Measurements from ENCODE around the gene CDC25B. TPM values are rescaled to one million over a fixed set of nuclear protein-coding genes. Genes with fewer than 3 reads are reported as not detected.

The CDC25B gene
- total RNA-seq, 3 donors from 2014 or later (not counting 1 experiment from before 2014, with no cell fraction given): 123 to 147 (median 143) TPM

DNA sequence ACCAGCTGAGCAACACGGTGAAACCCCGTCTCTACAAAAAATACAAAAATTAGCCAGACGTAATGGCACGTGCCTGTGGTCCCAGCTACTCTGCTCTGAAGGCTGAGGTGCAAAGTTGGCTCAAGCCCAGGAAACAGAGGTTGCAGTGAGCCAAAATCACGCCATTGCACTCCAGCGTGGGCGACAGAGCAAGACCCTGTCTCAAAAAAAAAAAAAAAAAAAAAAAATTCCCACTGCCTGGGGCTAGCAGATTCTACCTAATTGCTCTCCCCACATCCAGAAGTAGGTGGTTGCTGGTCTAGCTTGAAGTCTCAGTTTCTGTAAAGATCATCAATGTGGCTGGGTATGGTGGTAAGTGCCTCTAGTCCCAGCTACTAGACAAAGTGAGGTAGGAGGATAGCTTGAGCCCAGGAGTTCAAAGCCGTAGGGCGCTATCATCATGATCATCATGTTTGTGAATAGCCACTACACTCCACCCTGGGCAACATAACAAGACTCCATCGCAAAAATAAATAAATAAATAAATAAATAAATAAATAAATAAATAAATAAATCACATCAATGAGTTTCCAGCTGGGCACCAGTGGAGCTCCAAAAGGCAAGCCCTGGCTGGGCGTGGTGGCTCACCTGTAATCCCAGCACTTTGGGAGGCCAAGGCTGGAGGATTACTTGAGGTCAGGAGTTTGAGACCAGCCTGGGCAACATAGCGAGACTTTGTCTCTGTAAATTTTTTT lies 17.9 kb downstream of the CDC25B start:
- Mint-ChIP-seq H3K36me3 (no peaks in the 10 kb centered on the region), H3K9me3 (no peaks in the 10 kb centered on the region), H3K4me1 (peaks cover 67 to 82% of the 10 kb centered on the region in 2 donors), H3K27me3 (ENCODE audit: low read depth in 2 of 2) (no peaks in the 10 kb centered on the region), H3K27ac (peak overlapping the region; percentile 95 to 99), H3K4me3 (no peak overlapping the region)
- DNase-seq (peak in 1 of 2 donors; percentile 74), ATAC-seq (no peak)
- peak overlapping the region; percentile 42 for H3K27ac ChIP-seq (ENCODE audit: low read length)
- H3K9me3 ChIP-seq (ENCODE audit: control insufficient read depth, insufficient read depth, low read length): no peaks in the 10 kb centered on the region
- no peak overlapping the region for H3K4me3 ChIP-seq (ENCODE audit: low read length)
- peaks cover 96% of the 10 kb centered on the region for H3K4me1 ChIP-seq (ENCODE audit: control insufficient read depth, insufficient read depth, low read length)
- TF ChIP-seq, protein P1, sequence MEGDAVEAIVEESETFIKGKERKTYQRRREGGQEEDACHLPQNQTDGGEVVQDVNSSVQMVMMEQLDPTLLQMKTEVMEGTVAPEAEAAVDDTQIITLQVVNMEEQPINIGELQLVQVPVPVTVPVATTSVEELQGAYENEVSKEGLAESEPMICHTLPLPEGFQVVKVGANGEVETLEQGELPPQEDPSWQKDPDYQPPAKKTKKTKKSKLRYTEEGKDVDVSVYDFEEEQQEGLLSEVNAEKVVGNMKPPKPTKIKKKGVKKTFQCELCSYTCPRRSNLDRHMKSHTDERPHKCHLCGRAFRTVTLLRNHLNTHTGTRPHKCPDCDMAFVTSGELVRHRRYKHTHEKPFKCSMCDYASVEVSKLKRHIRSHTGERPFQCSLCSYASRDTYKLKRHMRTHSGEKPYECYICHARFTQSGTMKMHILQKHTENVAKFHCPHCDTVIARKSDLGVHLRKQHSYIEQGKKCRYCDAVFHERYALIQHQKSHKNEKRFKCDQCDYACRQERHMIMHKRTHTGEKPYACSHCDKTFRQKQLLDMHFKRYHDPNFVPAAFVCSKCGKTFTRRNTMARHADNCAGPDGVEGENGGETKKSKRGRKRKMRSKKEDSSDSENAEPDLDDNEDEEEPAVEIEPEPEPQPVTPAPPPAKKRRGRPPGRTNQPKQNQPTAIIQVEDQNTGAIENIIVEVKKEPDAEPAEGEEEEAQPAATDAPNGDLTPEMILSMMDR (IDR thresholded peaks at IDR 0.05): no peak
- no peaks in the 10 kb centered on the region for H3K27me3 ChIP-seq (ENCODE audit: control insufficient read depth, insufficient read depth, low read length)
- WGBS (ENCODE audit: insufficient coverage): 59% methylated on average over 7 of the region's 12 CpGs
- no peaks in the 10 kb centered on the region for H3K36me3 ChIP-seq (ENCODE audit: control insufficient read depth, insufficient read depth, low read length)
- intact Hi-C loops (cut with micrococcal nuclease): no loop called here

DNA sequence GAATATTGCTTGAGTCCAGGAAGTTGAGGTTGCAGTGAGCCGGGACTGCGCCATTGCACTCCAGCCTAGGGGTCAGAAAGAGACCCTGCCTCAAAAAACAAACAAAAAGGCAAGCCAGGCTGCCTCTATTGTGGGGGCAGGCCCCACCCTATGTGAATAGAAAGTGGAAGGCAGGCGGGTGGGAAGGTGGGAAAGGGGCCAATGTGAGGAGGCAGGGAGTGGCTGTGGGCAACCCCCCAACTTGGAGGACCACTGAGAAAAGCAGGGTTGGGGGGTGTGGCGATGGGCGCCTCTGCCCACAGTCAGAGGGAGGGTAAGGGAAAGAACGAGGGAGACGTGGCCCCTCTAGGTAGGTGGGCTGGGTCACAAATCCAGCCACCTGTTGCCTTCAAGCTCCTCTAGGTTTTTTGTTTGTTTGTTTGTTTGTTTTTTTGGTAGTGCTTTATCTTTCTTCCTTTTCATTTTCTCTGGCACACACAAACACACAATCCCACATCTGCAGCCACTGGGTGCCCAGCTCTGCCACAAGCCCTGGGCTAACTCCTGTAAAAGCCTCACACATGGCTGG lies 18.9 kb downstream of the CDC25B start:
- H3K4me3 Mint-ChIP-seq: peak overlapping the region; percentile 86
- Histone ChIP-seq H3K4me1 (ENCODE audit: control insufficient read depth, insufficient read depth, low read length) (peaks cover 100% of the 10 kb centered on the region), H3K27me3 (ENCODE audit: control insufficient read depth, insufficient read depth, low read length) (no peaks in the 10 kb centered on the region), H3K36me3 (ENCODE audit: control insufficient read depth, insufficient read depth, low read length) (no peaks in the 10 kb centered on the region), H3K27ac (ENCODE audit: low read length) (peak overlapping the region; percentile 54), H3K9me3 (ENCODE audit: control insufficient read depth, insufficient read depth, low read length) (no peaks in the 10 kb centered on the region), H3K4me3 (ENCODE audit: low read length) (no peak overlapping the region)
- TF ChIP-seq, protein P1 (IDR thresholded peaks at IDR 0.05): no peak
- no peaks in the 10 kb centered on the region for H3K9me3 Mint-ChIP-seq
- intact Hi-C loops (cut with micrococcal nuclease): no loop called here
- no peaks in the 10 kb centered on the region for H3K36me3 Mint-ChIP-seq
- H3K4me1 Mint-ChIP-seq: peaks cover 67 to 91% of the 10 kb centered on the region in 2 donors
- ATAC-seq (no peak), DNase-seq (peak in 1 of 2 donors; percentile 11)
- H3K27me3 Mint-ChIP-seq (ENCODE audit: low read depth in 2 of 2): no peaks in the 10 kb centered on the region
- H3K27ac Mint-ChIP-seq: peak overlapping the region; percentile 83 to 90
- WGBS (ENCODE audit: insufficient coverage): 71% methylated on average over 7 of the region's 7 CpGs

GRCh38 chr20:3815703-3816315 lies 19.7 kb downstream of the CDC25B start:
- Mint-ChIP-seq H3K9me3 (no peaks in the 10 kb centered on the region), H3K36me3 (no peaks in the 10 kb centered on the region), H3K4me1 (peaks cover 63 to 87% of the 10 kb centered on the region in 2 donors), H3K27me3 (ENCODE audit: low read depth in 2 of 2) (no peaks in the 10 kb centered on the region), H3K4me3 (peak overlapping the region; percentile 86), H3K27ac (peak overlapping the region; percentile 83 to 90)
- Histone ChIP-seq H3K36me3 (ENCODE audit: control insufficient read depth, insufficient read depth, low read length) (no peaks in the 10 kb centered on the region), H3K4me3 (ENCODE audit: low read length) (no peak overlapping the region), H3K4me1 (ENCODE audit: control insufficient read depth, insufficient read depth, low read length) (peaks cover 92% of the 10 kb centered on the region), H3K9me3 (ENCODE audit: control insufficient read depth, insufficient read depth, low read length) (no peaks in the 10 kb centered on the region), H3K27ac (ENCODE audit: low read length) (peak overlapping the region; percentile 54), H3K27me3 (ENCODE audit: control insufficient read depth, insufficient read depth, low read length) (no peaks in the 10 kb centered on the region)
- DNase-seq (peak in 1 of 2 donors; percentile 69), ATAC-seq (peak in 1 of 3 donors; percentile 13)
- 25% methylated on average over 9 of the region's 9 CpGs for WGBS (ENCODE audit: insufficient coverage)
- TF ChIP-seq, protein P1 (IDR thresholded peaks at IDR 0.05): no peak
- intact Hi-C loops (cut with micrococcal nuclease): no loop called here
